ENCODE measurements around the gene CELA3A. TPM values are rescaled to one million over a fixed set of nuclear protein-coding genes. Genes with fewer than 3 reads are reported as not detected.
"Not testable (repeated sequence)": the region's sequence is repeated elsewhere in the genome, so short reads cannot be mapped to it uniquely, and the experiment has no call there.

The CELA3A gene
- total and polyA plus RNA-seq, 2 of the 13 experiments (the other 11 are each of a cell fraction or from before 2014, with no cell fraction given) = 0.09 TPM; not detected in 1

- TF ChIP-seq RARA (CRISPR knock-in tag; IDR thresholded peaks at IDR 0.05) (peak; percentile 58), FOSL2 (CRISPR knock-in tag; IDR thresholded peaks at IDR 0.05) (peak; percentile 45), HNF1A (IDR thresholded peaks at IDR 0.05; ENCODE audit: low read depth) (0 out of 2 replicates have a peak, but pooled peaks have one; percentile 30), SAP130 (CRISPR knock-in tag; IDR thresholded peaks at IDR 0.05; ENCODE audit: low read depth) (peak; percentile 12; the same call in 1 of the 2 replicates), ZGPAT (CRISPR knock-in tag; IDR thresholded peaks at IDR 0.05) (0 out of 2 replicates have a peak, but pooled peaks have one; percentile 32), NR2C2 (CRISPR knock-in tag; IDR thresholded peaks at IDR 0.05; ENCODE audit: borderline replicate concordance) (0 out of 2 replicates have a peak, but pooled peaks have one; percentile 19), CREM (IDR thresholded peaks at IDR 0.05) (peak; percentile 50; the same call in 1 of the 2 replicates), MED1 (CRISPR knock-in tag; IDR thresholded peaks at IDR 0.05) (0 out of 2 replicates have a peak, but pooled peaks have one; percentile 21), FOXA3 (CRISPR knock-in tag; IDR thresholded peaks at IDR 0.05) (peak; percentile 83), SOX6 (CRISPR knock-in tag; IDR thresholded peaks at IDR 0.05) (peak; percentile 79; the same call in 1 of the 2 replicates), PAXIP1 (CRISPR knock-in tag; conservative IDR thresholded peaks at IDR 0.05) (peak; percentile 79), MIXL1 (CRISPR knock-in tag; IDR thresholded peaks at IDR 0.05) (peak; percentile 50; the same call in 1 of the 2 replicates)
- TF ChIP-seq HNF1A (CRISPR knock-in tag; IDR thresholded peaks at IDR 0.05; ENCODE audit: borderline replicate concordance); CREM (CRISPR knock-in tag; IDR thresholded peaks at IDR 0.05); SOX6 (IDR thresholded peaks at IDR 0.05): not testable (repeated sequence)
Observed at GRCh38 chr1:21972973-21973441, 28.4 kb upstream of the CELA3A start (continued).
